Activated CD8-positive, alpha-beta memory T cell treated with anti-CD3 and anti-CD28 coated beads, Interleukin-2, amount 50 U/mL, for 24 hours (primary cell): ENCODE measurements around the gene PDS5B.
"Not testable (repeated sequence)": the region's sequence is repeated elsewhere in the genome, so short reads cannot be mapped to it uniquely, and the experiment has no call there.

Experiments used
- DNase-seq: peaks from one replicate; pipeline ENCODE4 v3.0.0-alpha.2; 2020; ENCODE audit errors: extremely low read depth

PDS5B gene

GRCh38 chr13:32647926-32648325 is 61.7 kb downstream of the PDS5B start:
- DNase-seq = no peak

- DNase-seq = no peak
These were observed 64.6 kb downstream of the PDS5B start for GRCh38 chr13:32650705-32651311.

- DNase-seq = no peak
These were observed 71.1 kb downstream of the PDS5B start for GRCh38 chr13:32657309-32657708.

- DNase-seq = no peak
These were observed 73.5 kb downstream of the PDS5B start for GRCh38 chr13:32659736-32660135.

GRCh38 chr13:32660227-32660626 is 74.0 kb downstream of the PDS5B start:
- no peak for DNase-seq

GRCh38 chr13:32661685-32662084 is 75.4 kb downstream of the PDS5B start:
- no peak for DNase-seq

GRCh38 chr13:32663660-32664059 is 77.4 kb downstream of the PDS5B start:
- DNase-seq = no peak

GRCh38 chr13:32666990-32667571 is 80.8 kb downstream of the PDS5B start:
- no peak for DNase-seq

GRCh38 chr13:32669030-32669646 is 82.9 kb downstream of the PDS5B start:
- DNase-seq = no peak

- no peak for DNase-seq
These were observed 88.3 kb downstream of the PDS5B start for GRCh38 chr13:32674503-32674902.

GRCh38 chr13:32676242-32676641 is 90.0 kb downstream of the PDS5B start:
- no peak for DNase-seq

GRCh38 chr13:32682130-32682529 is 95.9 kb downstream of the PDS5B start:
- DNase-seq = no peak

- DNase-seq = no peak
These were observed 96.5 kb downstream of the PDS5B start for GRCh38 chr13:32682740-32683139.

GRCh38 chr13:32687275-32687674 is 101.0 kb downstream of the PDS5B start:
- DNase-seq = no peak

- no peak for DNase-seq
These were observed 109.5 kb downstream of the PDS5B start for GRCh38 chr13:32695602-32696250.

GRCh38 chr13:32707471-32707870 is 121.2 kb downstream of the PDS5B start:
- DNase-seq = no peak

- DNase-seq = no peak
These were observed 127.1 kb downstream of the PDS5B start for GRCh38 chr13:32713397-32713796.

- not testable (repeated sequence) for DNase-seq
These were observed 129.9 kb downstream of the PDS5B start for GRCh38 chr13:32716201-32716600.

- no peak for DNase-seq
These were observed 133.8 kb downstream of the PDS5B start for GRCh38 chr13:32720026-32720425.

GRCh38 chr13:32721131-32722034 is 135.1 kb downstream of the PDS5B start:
- DNase-seq = not testable (repeated sequence)

- no peak for DNase-seq
These were observed 136.1 kb downstream of the PDS5B start for GRCh38 chr13:32722340-32722739.

GRCh38 chr13:32723987-32724386 is 137.7 kb downstream of the PDS5B start:
- no peak for DNase-seq
